ENCODE results near the gene CMSS1.

CMSS1 gene

DNA sequence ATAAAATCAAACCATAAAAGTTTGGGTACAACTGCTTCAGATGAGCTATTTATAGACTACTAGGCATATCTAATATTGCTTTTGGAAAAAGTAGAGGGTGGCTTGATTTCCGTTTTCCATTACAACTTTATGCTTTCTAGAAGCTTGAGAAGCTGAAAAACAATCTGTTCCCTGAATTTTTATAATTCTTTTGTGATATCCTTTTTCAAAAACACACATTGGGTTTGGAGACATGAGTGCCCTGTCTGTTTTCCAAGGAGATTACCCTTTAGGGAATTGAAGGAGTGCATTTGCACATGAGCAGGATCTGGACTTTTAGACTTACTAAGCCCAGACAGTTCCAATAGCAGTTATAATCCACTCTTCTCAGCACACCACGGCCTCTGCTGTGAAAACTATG lies 346.1 kb downstream of the CMSS1 start:
- DNase-seq = no peak

GRCh38 chr3:100164743-100165142 lies 347.1 kb downstream of the CMSS1 start:
- no peak for DNase-seq

DNA sequence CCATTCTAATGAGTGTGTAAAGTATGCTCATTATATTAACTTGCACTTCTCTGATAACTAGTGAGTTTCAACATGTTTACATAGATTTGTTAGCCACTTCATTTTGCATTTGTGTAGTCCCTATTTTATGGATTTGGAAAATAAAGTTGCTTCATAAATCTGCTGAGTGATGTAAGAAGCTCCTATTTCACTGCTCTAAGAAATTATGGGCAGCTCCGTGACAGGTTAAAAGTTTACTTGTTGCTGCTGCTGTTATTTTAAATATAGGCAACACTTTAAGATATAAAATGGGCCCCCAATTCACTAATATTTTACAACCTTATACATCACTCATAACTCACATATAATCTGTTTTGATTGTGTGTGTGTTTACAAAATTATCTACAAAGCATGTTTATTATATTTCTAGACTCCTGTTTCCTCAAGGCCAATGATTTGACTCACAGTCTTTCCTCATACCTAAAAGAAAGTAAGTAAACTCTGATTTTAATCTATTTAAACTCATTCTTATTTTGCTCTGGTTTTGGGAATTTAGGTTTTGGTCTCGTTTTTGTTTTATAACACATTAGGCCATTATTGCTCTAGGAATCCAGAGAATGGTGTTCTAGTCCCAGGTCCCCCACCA lies 348.4 kb downstream of the CMSS1 start:
- no peak for DNase-seq

DNA sequence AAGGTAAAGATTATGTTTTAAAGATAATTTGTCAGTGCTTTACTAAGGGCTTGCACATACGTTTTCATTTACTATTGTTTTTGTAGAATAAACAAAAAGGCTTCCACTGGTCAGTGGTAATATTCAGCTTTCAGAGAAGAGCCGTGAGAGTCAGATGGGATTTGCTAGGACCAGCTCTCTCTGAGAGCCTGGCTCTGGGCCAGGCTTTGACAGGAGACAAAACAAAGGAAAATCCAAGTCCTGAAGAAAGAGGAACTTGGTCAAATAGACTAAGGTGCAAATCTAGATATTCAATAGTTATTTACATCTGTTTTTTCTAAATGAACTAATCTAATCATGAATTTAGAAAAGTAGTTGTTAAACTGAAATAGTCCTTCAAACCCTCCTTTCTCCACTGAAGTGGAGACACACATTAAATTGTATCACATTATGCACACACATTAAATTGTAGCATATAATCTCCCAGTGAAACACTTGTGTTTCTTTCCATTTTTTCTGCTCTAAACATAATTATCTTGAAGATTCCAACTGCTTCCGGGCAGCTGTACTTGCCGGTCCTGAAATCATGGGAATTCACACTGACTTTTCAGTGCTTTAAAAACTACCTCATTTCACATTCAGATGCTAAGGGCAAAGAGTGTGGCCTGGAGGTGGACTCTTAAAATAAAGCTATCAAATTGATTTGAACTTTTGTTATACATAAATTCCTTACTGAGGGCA lies 351.7 kb downstream of the CMSS1 start:
- no peak for DNase-seq

- no peak for DNase-seq
These were observed 352.8 kb downstream of the CMSS1 start for GRCh38 chr3:100170486-100170885.

DNA sequence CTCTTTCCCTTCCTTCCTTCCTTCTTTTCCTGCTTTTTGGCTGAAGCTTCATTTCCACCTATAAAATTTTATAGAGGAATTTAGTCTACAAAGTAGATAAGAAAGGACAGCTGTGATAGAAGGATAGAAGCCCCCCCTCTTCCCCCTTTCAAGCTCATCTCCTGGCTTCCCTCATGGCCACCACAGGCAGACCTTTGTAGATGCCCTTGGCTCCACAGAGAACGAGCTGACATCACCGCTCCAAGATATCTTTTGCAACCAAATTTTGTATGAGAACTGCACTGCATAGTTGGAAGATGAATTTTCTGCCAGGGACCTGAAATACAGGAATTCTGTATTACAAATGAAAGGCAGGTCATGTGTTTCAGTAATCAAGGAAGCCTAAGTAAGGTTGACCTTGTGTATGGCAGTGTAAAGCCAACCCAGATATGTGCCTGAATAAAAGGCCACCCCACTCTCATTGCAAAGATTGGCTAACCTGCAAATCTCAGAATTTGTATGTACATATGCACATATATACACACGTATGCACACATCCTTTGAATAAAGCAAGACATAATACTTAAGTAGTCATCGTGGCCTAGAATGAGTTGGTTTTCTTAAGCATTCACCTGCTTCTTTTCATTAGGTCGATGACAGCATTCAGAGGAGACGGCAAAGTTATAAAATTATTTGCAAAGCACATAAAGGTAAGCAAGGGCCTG lies 353.7 kb downstream of the CMSS1 start:
- DNase-seq = no peak

- DNase-seq = no peak
These were observed 356.3 kb downstream of the CMSS1 start for GRCh38 chr3:100173961-100174360.

GRCh38 chr3:100175637-100176280 lies 358.1 kb downstream of the CMSS1 start:
- DNase-seq = no peak

DNA sequence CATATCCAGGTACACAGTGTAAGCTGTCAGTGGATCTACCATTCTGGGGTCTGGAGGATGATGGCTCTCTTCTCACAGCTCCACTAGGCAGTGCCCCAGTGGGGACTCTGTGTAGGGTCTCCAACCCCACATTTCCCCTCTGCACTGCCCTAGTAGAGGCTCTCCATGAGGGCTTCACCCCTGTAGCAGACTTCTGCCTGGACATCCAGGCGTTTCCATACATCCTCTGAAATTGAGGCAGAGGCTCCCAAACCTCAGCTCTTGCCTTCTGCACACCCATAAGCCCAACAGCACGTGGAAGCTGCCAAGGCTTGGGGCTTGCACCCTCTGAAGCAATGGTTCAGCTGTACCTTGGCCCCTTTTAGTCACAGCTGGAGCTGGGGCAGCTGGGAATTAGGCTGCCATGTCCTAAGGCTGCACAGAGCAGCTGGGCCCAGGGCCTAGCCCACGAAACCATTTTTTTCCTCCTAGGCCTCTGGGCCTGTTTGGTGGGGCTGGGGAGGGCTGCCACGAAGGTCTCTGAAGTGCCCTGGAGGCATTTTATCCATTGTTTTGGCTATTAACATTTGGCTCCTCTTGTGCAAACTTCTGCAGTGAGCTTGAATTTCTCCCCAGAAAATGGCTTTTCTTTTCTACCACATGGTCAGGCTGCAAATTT lies 362.2 kb downstream of the CMSS1 start:
- DNase-seq = no peak

DNA sequence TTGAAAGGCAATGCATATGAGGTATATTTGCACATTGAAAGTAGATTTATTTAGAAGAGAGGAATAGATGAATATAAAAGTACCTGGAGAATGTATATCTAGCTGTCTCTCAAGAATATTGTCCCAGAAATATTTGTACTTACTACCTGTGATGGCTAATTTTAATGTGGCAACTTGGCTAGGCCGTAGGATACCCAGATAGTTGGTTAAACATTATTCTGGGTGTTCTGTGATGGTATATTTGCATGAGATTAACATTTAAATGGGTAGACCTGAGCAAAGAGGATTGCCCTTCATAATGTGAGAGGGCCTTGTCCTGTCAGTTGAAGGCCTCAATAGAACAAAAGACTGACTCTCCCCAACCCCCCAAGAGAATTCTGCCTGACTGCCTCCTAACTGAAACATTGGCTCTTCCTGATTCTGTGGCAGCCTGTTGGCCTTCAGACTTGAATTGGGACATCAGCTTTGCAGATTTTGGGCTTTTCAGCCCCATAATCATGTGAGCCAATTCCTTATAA lies 366.0 kb downstream of the CMSS1 start:
- no peak for DNase-seq

DNA sequence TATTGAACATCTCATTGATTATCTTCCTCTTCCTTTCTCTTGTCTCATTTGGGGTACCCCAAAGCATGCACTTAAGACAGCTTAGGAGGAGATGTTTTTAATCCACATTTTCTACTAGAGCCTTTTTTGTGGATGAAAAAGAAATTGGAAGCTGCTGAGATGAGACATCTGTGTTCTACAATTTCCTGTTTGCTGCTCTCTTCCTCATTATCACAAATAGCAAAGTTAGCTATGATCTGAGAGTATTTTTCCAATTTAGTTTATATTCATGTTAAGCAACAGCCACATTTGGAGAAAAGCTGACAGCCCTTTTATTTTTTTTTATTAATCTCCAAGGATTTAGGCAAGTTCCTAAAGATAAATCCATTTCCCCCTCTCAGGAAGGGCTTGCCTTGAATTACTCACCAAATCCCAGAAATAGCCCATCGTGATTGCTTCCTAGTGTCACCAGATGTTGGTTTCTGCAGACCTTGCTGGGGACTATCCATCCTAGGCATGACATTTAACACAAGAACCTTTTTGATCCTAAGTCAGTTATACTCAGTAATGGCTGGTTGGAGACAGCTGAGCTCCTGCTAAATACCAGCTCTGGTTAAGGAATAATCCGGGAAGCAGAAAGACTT lies 367.4 kb downstream of the CMSS1 start:
- no peak for DNase-seq

DNA sequence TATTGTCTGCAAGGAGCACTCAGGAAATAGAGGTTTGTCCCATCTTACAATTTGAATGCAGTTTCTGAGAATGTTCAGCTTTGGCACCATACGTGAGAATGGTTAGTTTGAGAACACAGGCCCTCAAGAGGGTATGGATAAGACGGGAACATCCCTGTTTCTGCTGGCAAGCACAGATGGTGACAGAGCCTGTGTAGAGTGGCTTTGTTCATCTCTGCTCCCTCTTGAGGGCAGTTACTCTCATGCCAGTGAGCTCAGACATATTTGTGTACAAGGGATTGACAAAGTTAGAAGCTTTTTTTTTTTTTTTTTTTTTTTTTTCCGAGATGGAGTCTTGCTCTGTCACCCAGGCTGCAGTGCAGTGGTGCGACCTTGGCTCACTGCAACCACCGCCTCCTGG lies 368.2 kb downstream of the CMSS1 start:
- no peak for DNase-seq

- DNase-seq = no peak
These were observed 371.8 kb downstream of the CMSS1 start for GRCh38 chr3:100189444-100189964.

DNA sequence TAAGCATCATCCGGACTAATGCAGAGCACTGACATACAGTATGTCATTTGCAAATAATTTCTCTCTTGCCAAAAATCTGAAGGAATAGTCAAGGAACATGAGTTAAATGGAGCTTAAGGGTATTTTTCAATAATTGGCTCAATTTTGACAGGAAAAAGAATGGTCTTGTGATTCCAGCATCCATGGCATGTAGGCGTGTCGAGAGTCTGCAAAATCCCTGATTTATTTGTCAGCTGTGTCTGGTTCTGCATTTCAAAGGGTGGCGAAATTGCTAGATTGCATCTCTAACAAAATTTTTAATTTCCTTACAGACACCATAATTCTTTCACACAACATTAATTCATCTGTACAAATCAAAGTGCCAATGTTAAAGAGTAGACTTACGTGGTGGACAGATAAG lies 377.7 kb downstream of the CMSS1 start:
- DNase-seq = no peak

- DNase-seq = no peak
These were observed 380.2 kb downstream of the CMSS1 start for GRCh38 chr3:100197876-100198275.

GRCh38 chr3:100198579-100199269 lies 381.1 kb downstream of the CMSS1 start:
- DNase-seq = no peak

DNA sequence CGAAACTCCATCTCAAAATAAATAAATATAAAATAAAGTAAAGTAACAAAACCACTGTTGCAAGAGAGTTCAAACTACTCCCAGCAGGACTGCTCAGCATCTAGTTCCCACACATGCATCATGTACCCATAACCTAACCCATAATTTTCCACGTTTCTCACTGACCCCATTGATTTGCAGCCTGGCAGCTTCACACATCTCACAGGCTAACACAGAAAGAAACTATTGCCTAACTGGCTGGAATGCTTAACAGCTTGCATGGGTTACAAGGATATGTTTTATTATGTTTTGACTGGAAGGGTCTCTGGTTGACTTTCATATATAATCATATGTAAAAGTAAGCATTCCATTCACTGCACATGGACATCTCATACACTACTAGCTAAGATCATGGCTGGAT lies 387.5 kb downstream of the CMSS1 start:
- no peak for DNase-seq

DNA sequence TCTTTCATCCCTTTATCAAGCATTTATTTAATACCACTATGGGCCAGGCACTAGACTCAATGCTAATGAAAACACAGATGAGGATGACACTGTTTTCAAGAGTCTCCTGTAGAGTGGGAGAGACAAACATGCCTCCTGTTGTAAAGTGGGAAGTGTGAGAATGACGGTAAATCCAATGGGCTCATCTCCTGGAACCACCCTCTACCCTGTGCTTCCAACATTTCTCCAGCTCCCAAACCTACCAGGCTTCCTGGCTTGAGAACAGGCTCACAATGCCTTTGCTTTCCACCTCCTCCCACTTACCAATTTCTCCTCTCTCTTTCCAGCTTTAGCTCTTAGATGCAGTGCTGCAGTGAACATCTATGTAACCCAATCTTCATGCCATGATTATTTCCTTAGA lies 389.0 kb downstream of the CMSS1 start:
- no peak for DNase-seq

DNA sequence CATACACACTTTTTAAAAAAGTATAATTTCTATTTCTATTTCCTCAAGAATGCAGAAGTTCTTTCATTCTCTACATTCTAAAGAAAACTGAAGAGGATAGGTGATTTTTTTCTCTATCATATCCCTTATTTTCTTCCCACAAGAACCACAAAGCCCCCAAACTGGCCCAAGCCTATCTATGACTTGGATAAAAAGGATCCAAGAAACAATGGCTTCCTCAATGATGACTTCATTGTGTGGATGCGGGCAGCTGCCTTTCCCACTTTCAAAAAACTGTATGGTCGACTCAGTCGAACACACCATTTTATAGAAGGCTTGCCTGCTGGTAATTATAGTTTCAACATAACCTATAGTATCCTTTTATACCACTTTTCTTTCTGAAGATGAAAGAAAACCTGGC lies 390.2 kb downstream of the CMSS1 start:
- DNase-seq = no peak

- no peak for DNase-seq
These were observed 391.5 kb downstream of the CMSS1 start for GRCh38 chr3:100209169-100209568.

- DNase-seq = no peak
These were observed 392.5 kb downstream of the CMSS1 start for GRCh38 chr3:100209948-100210771.

Data from NCI-H510A (cell line).